DOHH2 (cell line): ENCODE results near the gene ARHGEF7.
A peak's percentile ranks its signal among the peaks of the same experiment; 100 is the strongest.

Source experiments
- H3F3A ChIP-seq: fragments of 200-600 bp; sonication (generic), shearing (Covaris generic); 2 replicates; pipeline ENCODE4 v1.6.0; 2016; ENCODE audit warnings: antibody characterized with exemption, mild to moderate bottlenecking; ENCODE audit not compliant: control insufficient read depth, insufficient read depth
- H3K27ac ChIP-seq: fragments of 200-600 bp; sonication (generic); 2 replicates; pipeline ENCODE4 v1.5.1; 2014; ENCODE audit warnings: low read depth, mild to moderate bottlenecking, low read length, moderate library complexity
- H3K27me3 ChIP-seq: fragments of 200-600 bp; sonication (generic); 2 replicates; pipeline ENCODE4 v1.6.1; 2014; ENCODE audit warnings: mild to moderate bottlenecking, low read length, mixed read lengths; ENCODE audit not compliant: control insufficient read depth
- H3K36me3 ChIP-seq: fragments of 200-600 bp; sonication (generic); 2 replicates; pipeline ENCODE4 v1.6.1; 2014; ENCODE audit warnings: mild to moderate bottlenecking, low read length, moderate library complexity, mixed read lengths; ENCODE audit not compliant: control insufficient read depth
- H3K4me1 ChIP-seq: fragments of 200-600 bp; sonication (generic); 2 replicates; pipeline ENCODE4 v1.6.1; 2014; ENCODE audit warnings: mild to moderate bottlenecking, low read length, mixed read lengths; ENCODE audit not compliant: control insufficient read depth
- H3K4me2 ChIP-seq: fragments of 200-600 bp; sonication (generic); 2 replicates; pipeline ENCODE4 v1.6.0; 2014; ENCODE audit warnings: mild to moderate bottlenecking, low read length, moderate library complexity
- H3K4me3 ChIP-seq: fragments of 200-600 bp; sonication (generic); 2 replicates; pipeline ENCODE4 v1.5.1; 2014; ENCODE audit warnings: mild to moderate bottlenecking, low read length, mixed read lengths
- H3K79me2 ChIP-seq: fragments of 200-600 bp; sonication (generic); 2 replicates; pipeline ENCODE4 v1.6.1; 2014; ENCODE audit warnings: mild to moderate bottlenecking, low read length, mixed read lengths; ENCODE audit not compliant: control insufficient read depth
- H3K9me2 ChIP-seq: fragments of 200-600 bp; sonication (generic); replicated peaks from 2 replicates; pipeline ENCODE4 v1.6.1; 2014; ENCODE audit warnings: mild to moderate bottlenecking, low read length, mixed read lengths; ENCODE audit not compliant: control insufficient read depth
- H3K9me3 ChIP-seq: fragments of 200-600 bp; sonication (generic); 2 replicates; pipeline ENCODE4 v1.6.1; 2014; ENCODE audit warnings: antibody characterized with exemption, low read length, mixed read lengths; ENCODE audit not compliant: control insufficient read depth, insufficient read depth
- H4K20me1 ChIP-seq: fragments of 200-600 bp; sonication (generic); 2 replicates; pipeline ENCODE4 v1.6.0; 2014; ENCODE audit warnings: low read depth, mild to moderate bottlenecking, antibody characterized with exemption, low read length, moderate library complexity; ENCODE audit not compliant: control insufficient read depth, insufficient read depth
- EZH2phosphoT487 ChIP-seq: fragments of 200-600 bp; sonication (generic); IDR thresholded peaks from 2 replicates; pipeline ENCODE4 v1.6.1; 2017; ENCODE audit warnings: borderline replicate concordance, mild to moderate bottlenecking, antibody characterized with exemption, low read length, moderate library complexity, mixed read lengths
- TF ChIP-seq, protein P1 (sequence below): fragments of 200-600 bp; sonication (generic); IDR thresholded peaks from one replicate; pipeline ENCODE4 v1.5.1; 2014; ENCODE audit warnings: antibody characterized with exemption, mild to moderate bottlenecking, low read depth, low read length; ENCODE audit not compliant: poor library complexity, severe bottlenecking

Gene ARHGEF7

DNA sequence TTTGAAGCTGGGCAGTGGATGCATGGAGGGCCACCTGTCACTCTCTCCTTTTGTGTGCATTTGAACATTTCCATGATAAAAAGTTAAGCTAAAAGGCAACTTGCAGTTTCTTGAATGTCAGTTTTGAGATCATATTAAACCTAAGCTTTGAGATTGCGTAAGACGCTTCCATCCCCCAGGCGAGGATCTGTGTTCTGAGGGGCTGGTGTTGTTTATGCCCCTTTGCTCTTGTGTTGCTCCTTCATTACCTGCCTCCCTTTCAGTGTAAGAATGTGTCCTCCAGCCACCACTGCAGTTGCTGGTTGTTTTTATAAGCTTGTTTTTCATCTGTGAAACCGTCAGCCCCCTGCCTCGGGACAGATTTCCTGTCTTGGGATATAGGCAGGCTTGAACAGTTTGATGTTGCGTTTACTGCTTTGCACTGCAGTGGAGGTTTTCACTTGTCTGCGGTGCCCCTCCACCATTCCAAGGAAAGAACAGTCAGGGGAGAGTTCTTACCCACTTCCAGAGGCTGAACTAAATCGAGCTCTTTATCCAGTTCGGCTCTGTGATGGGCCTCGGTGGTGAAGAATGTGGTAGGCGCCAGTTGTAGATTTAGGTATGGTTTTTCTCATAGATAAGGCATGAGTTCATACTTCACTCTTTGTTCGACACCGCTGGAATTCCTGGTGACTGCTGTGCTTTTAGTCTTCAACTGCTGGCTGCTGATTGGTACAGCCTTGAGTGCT is 96.8 kb downstream of the ARHGEF7 start:
- Histone ChIP-seq H3K4me3 (no peak overlapping the region), H3K36me3 (peaks cover 87% of the 10 kb centered on the region), H3F3A (0 out of 2 replicates have a peak, but pooled peaks cover 2% of the 10 kb centered on the region), H3K27me3 (no peaks in the 10 kb centered on the region), H3K9me2 (no peaks in the 10 kb centered on the region), H3K4me2 (no peak overlapping the region), H3K79me2 (peaks cover 100% of the 10 kb centered on the region), H3K9me3 (no peaks in the 10 kb centered on the region), H3K4me1 (peaks cover 80% of the 10 kb centered on the region), H3K27ac (no peak overlapping the region), H4K20me1 (peaks cover 59% of the 10 kb centered on the region)
- TF ChIP-seq EZH2phosphoT487 = no peak
- TF ChIP-seq, protein P1, sequence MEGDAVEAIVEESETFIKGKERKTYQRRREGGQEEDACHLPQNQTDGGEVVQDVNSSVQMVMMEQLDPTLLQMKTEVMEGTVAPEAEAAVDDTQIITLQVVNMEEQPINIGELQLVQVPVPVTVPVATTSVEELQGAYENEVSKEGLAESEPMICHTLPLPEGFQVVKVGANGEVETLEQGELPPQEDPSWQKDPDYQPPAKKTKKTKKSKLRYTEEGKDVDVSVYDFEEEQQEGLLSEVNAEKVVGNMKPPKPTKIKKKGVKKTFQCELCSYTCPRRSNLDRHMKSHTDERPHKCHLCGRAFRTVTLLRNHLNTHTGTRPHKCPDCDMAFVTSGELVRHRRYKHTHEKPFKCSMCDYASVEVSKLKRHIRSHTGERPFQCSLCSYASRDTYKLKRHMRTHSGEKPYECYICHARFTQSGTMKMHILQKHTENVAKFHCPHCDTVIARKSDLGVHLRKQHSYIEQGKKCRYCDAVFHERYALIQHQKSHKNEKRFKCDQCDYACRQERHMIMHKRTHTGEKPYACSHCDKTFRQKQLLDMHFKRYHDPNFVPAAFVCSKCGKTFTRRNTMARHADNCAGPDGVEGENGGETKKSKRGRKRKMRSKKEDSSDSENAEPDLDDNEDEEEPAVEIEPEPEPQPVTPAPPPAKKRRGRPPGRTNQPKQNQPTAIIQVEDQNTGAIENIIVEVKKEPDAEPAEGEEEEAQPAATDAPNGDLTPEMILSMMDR = no peak

DNA sequence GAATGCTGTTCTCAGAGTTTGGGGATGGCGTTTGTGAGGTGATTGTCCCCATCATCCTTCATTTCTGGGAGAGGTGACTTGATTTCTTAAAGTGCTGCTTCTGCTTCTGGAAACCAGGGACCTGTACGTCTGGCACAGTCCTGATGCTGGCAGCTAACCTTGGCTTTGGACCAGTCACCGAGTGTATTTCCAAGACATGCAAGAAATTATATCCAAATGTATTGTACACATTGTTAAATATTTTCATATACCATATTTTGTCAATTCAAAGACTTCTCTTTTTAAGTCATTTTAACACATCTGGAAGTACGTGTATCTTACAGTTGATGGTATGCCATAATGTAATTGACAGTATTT is 97.4 kb downstream of the ARHGEF7 start:
- H4K20me1 ChIP-seq = peaks cover 59% of the 10 kb centered on the region
- TF ChIP-seq EZH2phosphoT487 = no peak
- TF ChIP-seq, protein P1 = no peak
- 0 out of 2 replicates have a peak, but pooled peaks cover 2% of the 10 kb centered on the region for H3F3A ChIP-seq
- H3K27ac ChIP-seq = no peak overlapping the region
- H3K4me1 ChIP-seq = peaks cover 74% of the 10 kb centered on the region
- H3K79me2 ChIP-seq = peaks cover 100% of the 10 kb centered on the region
- H3K36me3 ChIP-seq = peaks cover 87% of the 10 kb centered on the region
- no peaks in the 10 kb centered on the region for H3K9me2 ChIP-seq
- H3K9me3 ChIP-seq = no peaks in the 10 kb centered on the region
- H3K4me3 ChIP-seq = no peak overlapping the region
- no peaks in the 10 kb centered on the region for H3K27me3 ChIP-seq
- H3K4me2 ChIP-seq = no peak overlapping the region

DNA sequence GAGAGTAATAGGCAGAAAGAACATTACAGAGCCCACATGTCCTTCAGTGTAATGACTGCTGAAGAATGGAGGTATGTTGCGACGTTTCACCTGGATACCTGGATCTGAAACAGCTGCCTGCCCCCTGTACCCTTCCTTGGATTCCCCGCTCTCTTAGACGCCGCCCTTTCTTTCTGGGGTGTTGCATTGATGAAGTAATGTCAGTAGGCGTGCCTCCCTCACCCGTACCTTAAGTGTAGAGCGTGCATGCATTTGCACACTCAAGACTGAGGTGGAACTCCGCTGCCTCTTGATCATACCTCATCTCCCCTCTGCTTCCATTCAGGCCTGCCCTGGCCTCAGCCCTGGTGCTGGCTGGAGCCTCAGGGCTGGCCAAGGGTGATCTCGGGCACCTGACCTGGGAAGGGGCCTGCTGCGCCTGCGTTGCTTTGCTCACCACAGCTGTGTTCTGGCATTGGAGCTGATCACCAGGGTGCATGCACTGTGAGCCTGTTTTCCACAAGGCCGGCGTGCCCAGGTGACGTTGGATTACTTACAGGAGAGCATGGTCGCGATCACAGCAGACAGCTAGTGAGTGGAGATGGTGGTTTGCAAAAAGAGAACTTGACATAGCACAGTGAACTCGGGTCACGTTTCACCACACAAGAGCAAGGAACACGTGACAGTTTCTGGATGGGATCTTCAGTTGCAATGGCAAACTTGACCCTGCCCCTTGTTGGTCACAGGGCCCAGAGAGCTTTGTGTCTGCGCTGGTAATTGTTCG is 99.0 kb downstream of the ARHGEF7 start:
- Histone ChIP-seq H3F3A (peaks cover 2% of the 10 kb centered on the region; the same call in 1 of the 2 replicates), H3K79me2 (peaks cover 100% of the 10 kb centered on the region), H3K27ac (peak overlapping the region; percentile 19), H3K9me3 (no peaks in the 10 kb centered on the region), H3K4me1 (peaks cover 65% of the 10 kb centered on the region), H3K4me2 (peak overlapping the region; percentile 65), H3K4me3 (peak overlapping the region; percentile 48), H3K27me3 (no peaks in the 10 kb centered on the region), H3K9me2 (no peaks in the 10 kb centered on the region), H4K20me1 (peaks cover 65% of the 10 kb centered on the region), H3K36me3 (peaks cover 87% of the 10 kb centered on the region)
- TF ChIP-seq, protein P1 = no peak
